HG02970 (cell line): ENCODE results near the gene WDR91.

ENCODE experiments used
- ATAC-seq: cut with Tn5 transposase; IDR thresholded peaks from one replicate; pipeline ENCODE4 v1.9.1; 2021; ENCODE audit warnings: mild to moderate bottlenecking, moderate library complexity, moderate number of reproducible peaks; ENCODE audit not compliant: unreplicated experiment, low FRiP score

The WDR91 gene

GRCh38 chr7:135211179-135211945, at the start of gene WDR91:
WDR91 (minus strand) TSS chr7:135211526; CDS start chr7:135211502, 24 bp downstream.
- ATAC-seq, result peak; percentile 88

DNA sequence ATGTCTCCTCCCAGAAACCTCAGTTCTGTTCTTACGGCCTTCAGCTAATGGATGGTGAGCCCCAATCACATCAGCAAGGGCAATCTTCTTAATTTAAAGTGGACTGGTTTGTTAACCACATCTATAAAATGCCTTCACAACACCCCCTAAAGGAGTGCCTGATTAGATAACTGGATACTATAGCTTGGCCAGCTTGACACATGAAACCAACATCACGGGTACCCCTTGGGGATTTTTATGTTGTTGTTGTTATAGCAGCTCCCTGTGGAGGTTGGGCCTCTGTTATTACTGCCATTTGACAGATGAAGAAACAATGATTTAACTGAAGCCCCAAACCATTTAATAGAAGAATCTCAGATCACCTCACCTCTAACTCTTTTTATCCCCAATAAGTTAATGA, 49.1 kb upstream of the WDR91 start:
- ATAC-seq, result no peak

GRCh38 chr7:135259702-135260101, 48.4 kb upstream of the WDR91 start:
- ATAC-seq, result no peak

DNA sequence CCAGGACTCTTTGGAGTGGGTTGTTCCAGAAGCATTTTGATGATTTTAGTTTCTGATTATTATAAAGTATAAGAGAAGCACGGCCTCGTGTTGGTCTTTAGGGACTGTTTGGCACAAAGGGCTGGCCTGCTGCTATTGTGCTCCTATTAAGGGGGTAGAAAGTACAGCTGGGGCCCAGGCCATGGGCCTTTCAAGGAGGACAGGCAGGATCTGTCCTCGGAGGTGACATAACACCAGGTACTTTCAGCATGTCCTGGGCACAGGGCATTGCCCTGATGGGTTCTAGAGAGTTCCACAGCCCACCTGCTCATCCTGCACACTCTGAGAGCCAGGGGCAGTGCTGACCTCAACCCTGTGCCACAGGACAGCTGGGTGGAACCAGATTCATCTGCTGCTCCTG, 47.3 kb upstream of the WDR91 start:
- ATAC-seq, result no peak

DNA sequence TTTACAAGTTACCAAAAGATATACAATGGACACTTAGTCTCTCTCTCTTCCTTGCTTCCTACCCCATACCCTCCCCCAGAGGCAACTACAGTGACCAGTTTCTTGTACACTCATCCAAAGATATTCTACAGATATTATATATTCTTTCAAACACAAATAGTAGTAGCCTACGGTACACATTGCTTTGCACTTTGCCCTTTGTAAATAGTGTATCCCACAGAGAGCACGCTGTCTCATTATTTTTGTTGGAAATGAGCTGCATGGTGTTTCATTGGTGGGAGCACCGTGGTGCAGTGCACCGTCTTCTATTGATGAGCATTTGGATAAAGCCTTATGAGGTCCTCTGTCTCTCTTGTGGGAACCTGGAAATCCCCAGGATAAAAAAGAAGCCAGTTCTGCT, 46.5 kb upstream of the WDR91 start:
- ATAC-seq, result no peak

DNA sequence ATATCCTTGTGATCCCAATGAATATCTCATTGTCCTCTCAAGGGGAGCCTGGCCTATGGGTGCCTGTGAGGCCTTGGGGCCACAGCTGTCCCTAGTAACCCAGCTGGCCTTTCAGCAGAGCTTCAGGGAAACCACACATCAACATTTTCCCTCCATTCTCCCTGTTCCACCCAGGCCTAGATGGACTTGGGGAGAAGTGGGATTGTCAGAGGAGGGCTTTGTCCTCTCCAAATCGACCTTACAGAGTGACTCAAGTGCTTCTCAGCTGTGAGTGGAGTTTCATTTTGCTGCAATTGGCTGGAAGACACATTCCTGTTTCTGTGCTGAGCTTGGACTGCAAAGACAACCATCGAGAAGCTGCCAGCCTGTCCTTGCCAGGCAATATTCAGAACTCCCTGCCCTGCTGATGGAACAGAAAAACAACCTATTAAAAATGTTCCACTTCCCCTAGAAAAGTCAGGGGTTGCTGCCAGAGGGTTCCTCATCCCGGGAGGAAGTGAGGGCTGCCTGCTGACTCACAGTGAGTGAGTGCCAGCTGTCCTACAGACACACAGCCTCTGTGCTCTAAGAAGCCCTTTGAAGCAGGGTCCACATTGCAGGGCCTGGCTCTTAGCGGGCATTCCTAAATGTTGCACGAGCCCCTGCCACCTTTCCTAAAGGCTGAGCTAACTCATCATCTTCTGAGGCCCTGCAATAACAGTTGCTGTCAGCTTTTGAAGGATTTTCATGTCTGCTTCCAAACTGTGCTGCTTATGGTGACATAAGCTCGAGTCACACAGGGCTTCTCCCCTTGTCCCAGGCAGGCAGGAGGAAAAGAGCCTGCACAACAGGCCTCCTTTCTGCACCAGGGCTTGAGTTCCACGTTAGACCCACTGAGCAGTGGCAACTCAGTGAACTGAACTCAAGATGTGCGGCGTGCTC, 42.8 kb upstream of the WDR91 start:
- no peak for ATAC-seq

DNA sequence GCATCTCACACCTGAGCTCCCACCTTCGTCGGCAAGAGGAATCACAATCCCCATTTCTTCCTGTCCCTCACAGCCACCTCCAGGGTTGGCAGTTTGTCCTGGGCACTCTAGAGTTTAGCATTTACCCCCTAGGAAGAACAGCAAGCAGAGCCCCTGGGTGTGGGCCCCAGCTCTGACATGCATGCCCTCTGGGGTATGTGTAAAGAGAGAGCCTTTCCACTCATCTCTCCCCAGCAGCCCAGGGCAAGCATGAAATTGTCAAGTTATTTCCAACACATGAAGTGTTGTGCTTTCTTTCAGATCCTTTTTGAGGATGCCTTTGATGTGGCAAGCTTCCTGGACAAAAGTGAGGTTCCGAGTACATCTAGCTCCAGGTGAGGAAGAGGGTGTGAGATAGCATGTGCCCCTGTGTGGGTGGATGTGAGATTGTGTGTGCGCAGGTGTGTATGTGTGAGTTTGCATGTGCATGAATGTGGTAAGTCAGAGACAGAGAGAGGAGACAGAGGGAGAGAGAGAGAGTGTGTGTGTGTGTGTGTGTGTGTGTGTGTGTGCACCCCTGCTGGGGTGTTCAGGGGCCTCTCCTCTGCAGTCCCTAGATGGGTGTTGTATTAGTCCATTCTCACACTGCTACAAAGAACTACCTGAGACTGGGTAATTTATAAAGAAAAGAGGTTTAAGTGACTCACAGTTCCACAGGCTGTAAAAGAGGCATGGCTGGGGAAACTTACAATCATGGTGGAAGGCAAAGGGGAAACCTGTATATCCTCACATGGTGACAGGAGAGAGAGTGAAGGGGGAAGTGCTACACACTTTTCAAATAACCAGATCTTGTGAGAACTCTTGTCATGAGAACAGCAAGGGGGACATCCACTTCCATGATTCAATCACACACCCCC, 40.4 kb upstream of the WDR91 start:
- ATAC-seq, result no peak

GRCh38 chr7:135248546-135248945, 37.2 kb upstream of the WDR91 start:
- ATAC-seq, result no peak

DNA sequence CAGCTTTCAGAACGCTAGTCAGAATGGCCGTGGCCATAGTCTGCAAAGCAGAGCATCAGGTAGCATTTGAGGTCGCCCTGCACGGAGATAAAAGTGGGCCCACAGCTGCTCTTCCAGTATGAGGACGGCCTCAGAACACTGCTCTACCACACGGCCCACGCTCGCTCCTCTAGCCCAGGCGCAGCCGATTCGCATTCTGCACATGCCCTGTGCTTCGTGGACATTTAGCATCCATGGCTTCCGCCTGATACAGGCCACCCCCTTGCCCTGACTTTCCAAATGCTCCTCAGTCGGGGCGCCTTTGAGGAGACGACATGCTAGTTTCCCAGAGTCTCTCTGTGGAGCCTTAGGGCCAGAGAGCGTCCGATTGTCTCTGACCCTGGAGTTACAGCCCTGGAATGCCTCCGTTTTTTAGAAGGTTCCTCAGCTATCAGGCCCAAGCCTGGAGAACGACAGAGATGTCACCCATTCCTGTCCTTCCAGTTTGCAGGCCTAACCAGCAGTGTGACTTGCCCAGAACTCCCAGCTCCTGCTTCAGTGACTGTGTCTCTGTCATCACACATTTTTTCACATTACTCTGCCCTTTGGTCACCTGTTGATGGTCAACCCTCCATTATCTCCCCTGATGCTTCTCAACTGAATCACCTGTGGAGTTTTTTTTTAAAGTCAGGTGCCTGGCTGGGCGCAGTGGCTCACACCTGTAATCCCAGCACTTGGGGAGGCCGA, 36.6 kb upstream of the WDR91 start:
- ATAC-seq, result no peak

DNA sequence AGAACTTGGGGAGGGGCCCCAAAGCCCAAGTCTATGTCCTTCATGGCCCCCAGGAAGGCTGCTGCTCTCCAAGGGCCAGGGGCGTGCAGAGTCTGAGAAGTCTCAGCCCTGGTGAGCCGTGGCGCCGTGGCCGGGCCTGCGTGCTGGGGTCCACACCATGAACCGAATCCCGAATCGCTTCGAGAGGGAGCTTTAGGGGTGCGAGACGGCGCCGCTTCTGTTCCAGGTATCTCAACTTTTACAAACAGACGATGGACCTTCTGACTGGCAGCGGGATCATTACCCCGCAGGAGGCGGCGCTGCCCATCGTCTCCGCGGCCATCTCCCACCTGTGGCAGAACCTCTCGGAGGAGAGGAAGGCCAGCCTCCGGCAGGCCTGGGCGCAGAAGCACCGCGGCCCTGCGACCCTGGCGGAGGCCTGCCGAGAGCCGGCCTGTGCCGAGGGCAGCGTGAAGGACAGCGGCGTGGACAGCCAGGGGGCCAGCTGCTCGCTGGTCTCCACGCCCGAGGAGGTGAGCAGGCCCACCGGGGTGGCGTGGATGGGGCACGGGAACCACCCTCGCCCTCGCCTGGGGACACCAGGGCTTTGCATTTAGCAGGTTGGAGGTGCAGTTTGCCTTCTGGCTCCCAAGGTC, 35.0 kb upstream of the WDR91 start:
- no peak for ATAC-seq

- no peak for ATAC-seq
Observed at GRCh38 chr7:135245226-135246190, 34.2 kb upstream of the WDR91 start.

GRCh38 chr7:135242096-135242684, 30.9 kb upstream of the WDR91 start:
- ATAC-seq, result no peak

GRCh38 chr7:135240441-135240840, 29.1 kb upstream of the WDR91 start:
- ATAC-seq, result no peak

- ATAC-seq, result no peak
Observed at GRCh38 chr7:135239263-135239662, 27.9 kb upstream of the WDR91 start.

DNA sequence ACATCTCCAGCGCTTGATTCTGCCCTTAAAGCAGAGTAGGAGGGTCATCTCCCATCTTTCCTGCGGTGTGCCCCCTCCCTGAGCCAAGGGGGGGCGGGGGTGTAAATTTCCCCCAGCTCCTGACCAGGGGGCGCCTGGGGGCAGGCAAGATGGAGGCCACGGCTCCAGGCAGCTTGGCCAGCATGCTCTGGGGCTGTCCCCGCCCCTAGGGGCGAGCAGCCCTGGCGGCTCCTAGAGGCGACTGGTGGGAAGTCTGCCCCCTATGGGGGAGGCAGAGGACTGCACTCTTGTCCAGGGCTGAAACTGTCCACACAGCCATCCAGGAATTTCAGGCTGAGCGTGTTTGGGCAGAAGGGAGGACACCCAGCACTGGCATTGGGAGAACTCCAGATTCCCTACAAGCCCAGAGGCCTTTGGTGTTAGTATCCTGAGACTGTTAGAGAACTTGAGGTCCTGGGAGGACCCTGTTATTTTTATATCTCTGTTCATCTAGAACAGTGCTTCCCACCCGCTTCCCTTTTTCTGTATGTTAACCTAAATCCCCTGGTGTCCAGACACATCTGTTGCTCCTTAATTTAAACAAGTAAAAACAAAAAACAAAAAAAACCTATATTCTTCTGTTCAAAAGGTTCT, 26.9 kb upstream of the WDR91 start:
- ATAC-seq, result no peak

DNA sequence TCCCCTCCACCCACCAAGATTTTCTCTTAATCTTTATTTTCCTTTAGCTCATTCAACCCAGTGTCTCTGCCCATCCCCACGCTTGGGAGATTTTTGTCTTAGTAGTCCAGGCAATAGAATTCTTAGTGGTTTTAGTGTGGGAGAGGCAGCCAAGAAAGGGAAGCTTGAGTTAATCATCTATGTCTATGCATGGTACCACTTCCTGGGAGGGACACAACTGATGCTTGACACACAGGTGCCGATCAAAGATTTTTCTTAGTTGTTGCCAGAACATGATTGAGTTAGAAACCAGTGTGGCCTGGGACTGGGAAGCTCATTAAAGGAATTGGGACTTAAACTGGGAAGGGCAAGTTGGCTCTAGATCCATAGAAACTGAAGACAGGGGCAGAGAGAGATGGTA, 25.4 kb upstream of the WDR91 start:
- no peak for ATAC-seq

GRCh38 chr7:135235841-135236240, 24.5 kb upstream of the WDR91 start:
- no peak for ATAC-seq

GRCh38 chr7:135234727-135235126, 23.4 kb upstream of the WDR91 start:
- no peak for ATAC-seq
